Progenitor cell of endocrine pancreas (in vitro differentiated cells): ENCODE results near the gene XBP1. TPM values are rescaled to one million over a fixed set of nuclear protein-coding genes. Genes with fewer than 3 reads are reported as not detected.
"Not testable (repeated sequence)": the region's sequence is repeated elsewhere in the genome, so short reads cannot be mapped to it uniquely, and the experiment has no call there.

ENCODE experiments used
- DNase-seq: peaks from one replicate; pipeline ENCODE4 v3.0.0; 2021; ENCODE audit warnings: low spot score; ENCODE audit not compliant: unreplicated experiment
- H3K27ac Mint-ChIP-seq: 2 replicates; pipeline ENCODE4 v1.8.0; 2021; ENCODE audit warnings: mild to moderate bottlenecking, moderate library complexity, mixed read lengths
- H3K27me3 Mint-ChIP-seq: 2 replicates; pipeline ENCODE4 v1.8.0; 2021; ENCODE audit warnings: mixed read lengths
- H3K36me3 Mint-ChIP-seq: 2 replicates; pipeline ENCODE4 v1.8.0; 2022; ENCODE audit warnings: mixed read lengths; ENCODE audit not compliant: insufficient read depth
- H3K4me1 Mint-ChIP-seq: 2 replicates; pipeline ENCODE4 v1.8.0; 2021; ENCODE audit warnings: low read depth, mixed read lengths
- H3K4me3 Mint-ChIP-seq: 2 replicates; pipeline ENCODE4 v1.8.0; 2021; ENCODE audit warnings: low read depth, mild to moderate bottlenecking, moderate library complexity, mixed read lengths
- H3K9me3 Mint-ChIP-seq: 2 replicates; pipeline ENCODE4 v1.8.0; 2021; ENCODE audit warnings: low read depth, mixed read lengths
- CTCF ChIP-seq: fragments of 200-600 bp; sonication (generic); IDR thresholded peaks from one replicate; pipeline ENCODE4 v1.5.0; 2021; ENCODE audit warnings: antibody characterized with exemption, mild to moderate bottlenecking; ENCODE audit not compliant: unreplicated experiment
- total RNA-seq: library from RNA; stranded (reverse); gene quantifications from 2 replicates; pipeline ENCODE4 v1.2.1, GENCODE V29; 2021

XBP1 gene
- total RNA-seq, 1 donor from 2014 or later: 126 TPM

- no peaks in the 10 kb centered on the region for H3K36me3 Mint-ChIP-seq
- no peak overlapping the region for H3K4me3 Mint-ChIP-seq
- TF ChIP-seq CTCF: no peak
- peak overlapping the region; percentile 51 for H3K27ac Mint-ChIP-seq
- H3K4me1 Mint-ChIP-seq: peaks cover 31% of the 10 kb centered on the region
- H3K27me3 Mint-ChIP-seq: no peaks in the 10 kb centered on the region
- H3K9me3 Mint-ChIP-seq: no peaks in the 10 kb centered on the region
- no peak for DNase-seq
Observed at GRCh38 chr22:28808716-28809355, 8.5 kb upstream of the XBP1 start.

- not testable (repeated sequence) for H3K9me3 Mint-ChIP-seq, DNase-seq, H3K4me3 Mint-ChIP-seq, H3K36me3 Mint-ChIP-seq, H3K27me3 Mint-ChIP-seq, H3K27ac Mint-ChIP-seq
- peaks cover 19% of the 10 kb centered on the region for H3K4me1 Mint-ChIP-seq
Observed at GRCh38 chr22:28805426-28805825, 5.1 kb upstream of the XBP1 start.

- peaks cover 19% of the 10 kb centered on the region for H3K4me1 Mint-ChIP-seq
- no peak for DNase-seq
- H3K27me3 Mint-ChIP-seq: no peaks in the 10 kb centered on the region
- H3K9me3 Mint-ChIP-seq: no peaks in the 10 kb centered on the region
- peaks cover 10% of the 10 kb centered on the region for H3K36me3 Mint-ChIP-seq
- no peak overlapping the region for H3K4me3 Mint-ChIP-seq
- H3K27ac Mint-ChIP-seq: peak overlapping the region; percentile 89
- peak; percentile 27 for TF ChIP-seq CTCF
Observed at GRCh38 chr22:28802595-28803123, 2.3 kb upstream of the XBP1 start.

GRCh38 chr22:28801845-28802594 is 1.7 kb upstream of the XBP1 start:
- H3K4me3 Mint-ChIP-seq: peak overlapping the region; percentile 58
- no peaks in the 10 kb centered on the region for H3K27me3 Mint-ChIP-seq
- peak overlapping the region; percentile 89 for H3K27ac Mint-ChIP-seq
- H3K4me1 Mint-ChIP-seq: peaks cover 19% of the 10 kb centered on the region
- DNase-seq: no peak
- TF ChIP-seq CTCF: no peak
- H3K36me3 Mint-ChIP-seq: peaks cover 10% of the 10 kb centered on the region
- H3K9me3 Mint-ChIP-seq: no peaks in the 10 kb centered on the region

GRCh38 chr22:28799606-28800307 is 612 bp downstream of the XBP1 start:
- H3K27ac Mint-ChIP-seq: peak overlapping the region; percentile 100
- H3K27me3 Mint-ChIP-seq: no peaks in the 10 kb centered on the region
- H3K4me3 Mint-ChIP-seq: peak overlapping the region; percentile 92
- H3K36me3 Mint-ChIP-seq: peaks cover 25% of the 10 kb centered on the region
- H3K4me1 Mint-ChIP-seq: peaks cover 22% of the 10 kb centered on the region
- H3K9me3 Mint-ChIP-seq: no peaks in the 10 kb centered on the region
- TF ChIP-seq CTCF: no peak
- peak; percentile 11 for DNase-seq
